Erythroblast (primary cell): Measurements from ENCODE around the gene BCAT1.
"Not testable (repeated sequence)": the region's sequence is repeated elsewhere in the genome, so short reads cannot be mapped to it uniquely, and the experiment has no call there.

Experiments used
- DNase-seq, 2 experiments: peaks; one replicate each; lab custom pipeline; 2025; lab: John Stamatoyannopoulos, UW
- GATA1 ChIP-seq: IDR thresholded peaks from 2 replicates; pipeline ENCODE4 v1.6.1; 2011; ENCODE audit warnings: low read depth, mild to moderate bottlenecking, control low read depth, low read length, moderate library complexity
- POLR2A ChIP-seq: IDR thresholded peaks from 2 replicates; pipeline ENCODE4 v1.6.1; 2011; ENCODE audit warnings: mild to moderate bottlenecking, low read length

BCAT1 gene

DNA sequence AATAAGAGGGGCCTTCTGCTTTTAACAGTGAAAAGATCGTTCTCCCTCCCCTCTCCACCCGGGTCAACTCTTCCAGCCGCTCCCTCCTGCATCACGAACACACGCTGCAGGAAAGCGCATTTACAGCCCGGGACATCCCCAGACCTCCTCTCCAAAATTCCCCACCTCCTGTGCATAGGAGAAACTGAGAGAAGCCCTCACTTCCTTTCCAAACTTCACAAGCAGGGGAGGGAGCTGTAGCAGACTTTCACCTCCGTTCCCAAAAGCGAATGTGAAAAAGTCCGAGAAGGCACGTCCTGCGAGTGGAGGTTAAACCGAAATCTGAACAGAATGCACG, 513 bp downstream of the BCAT1 start:
- TF ChIP-seq POLR2A (no peak), GATA1 (no peak)
- DNase-seq: peak; percentile 61 to 73

GRCh38 chr12:24947541-24948419, 1.1 kb downstream of the BCAT1 start:
- TF ChIP-seq POLR2A (no peak), GATA1 (no peak)

GRCh38 chr12:24945845-24946244, 3.1 kb downstream of the BCAT1 start:
- TF ChIP-seq GATA1 (no peak), POLR2A (no peak)
- DNase-seq: no peak

More at GRCh38 chr12:24947541-24948419, 1.1 kb downstream of the BCAT1 start:
- DNase-seq: peak; percentile 52 to 64

- TF ChIP-seq GATA1 (no peak), POLR2A (no peak)
- DNase-seq: peak in 1 of 2 experiments; percentile 21
Measured at GRCh38 chr12:24945039-24945438, 3.9 kb downstream of the BCAT1 start.

DNA sequence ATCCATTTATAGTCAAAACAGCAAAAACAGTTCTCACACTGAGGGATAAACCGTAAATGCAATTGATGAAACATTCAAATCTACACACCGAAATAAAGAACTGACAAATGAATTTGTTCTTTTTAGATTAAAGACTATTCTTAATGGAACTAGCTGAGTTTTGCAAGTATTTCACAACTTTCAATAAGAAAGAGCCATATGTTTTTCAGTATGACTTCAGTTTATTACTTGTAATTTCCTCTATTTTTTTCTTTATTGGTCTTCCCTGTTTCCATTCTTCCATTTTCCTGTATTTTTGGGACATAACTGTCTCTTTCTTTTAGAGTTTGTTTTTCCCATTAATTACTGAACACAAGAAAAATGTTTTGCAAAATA, 4.3 kb downstream of the BCAT1 start:
- no peak for TF ChIP-seq GATA1
- no peak for TF ChIP-seq POLR2A

DNA sequence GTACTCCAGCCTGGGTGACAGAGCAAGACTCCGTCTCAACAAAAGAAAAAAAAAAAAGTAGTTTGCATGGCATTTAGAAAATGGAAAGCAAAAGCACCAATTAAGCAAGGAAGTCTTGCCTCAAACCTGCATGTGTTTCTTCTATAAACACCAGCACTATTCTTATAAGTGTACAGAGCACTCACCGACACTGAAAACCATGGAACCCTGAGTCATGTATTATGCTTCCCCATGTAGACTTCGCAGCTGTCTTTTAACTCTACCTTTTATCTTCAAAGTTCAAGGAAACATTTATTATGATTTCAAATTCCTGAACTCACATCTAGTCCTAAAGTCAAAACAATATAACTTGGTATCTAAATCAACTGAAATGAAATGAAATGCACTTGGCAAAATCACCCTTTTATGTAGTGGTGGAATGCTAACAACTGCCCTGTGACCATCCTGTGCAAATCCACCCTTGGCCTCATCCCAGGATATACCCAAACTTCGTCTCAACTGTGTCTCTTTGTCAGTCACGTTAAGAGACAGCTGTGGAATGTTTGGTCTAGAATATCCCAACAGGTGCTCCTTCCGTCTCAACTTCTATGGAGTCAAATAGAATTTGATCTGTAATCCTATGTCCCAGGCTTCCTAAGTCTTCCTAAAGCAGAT, 4.8 kb downstream of the BCAT1 start:
- no peak for DNase-seq
- no peak for TF ChIP-seq GATA1
- TF ChIP-seq POLR2A: no peak

More for the DNA sequence above, 4.3 kb downstream of the BCAT1 start:
- DNase-seq: no peak

GRCh38 chr12:24940157-24940556, 8.7 kb downstream of the BCAT1 start:
- TF ChIP-seq POLR2A: no peak
- no peak for TF ChIP-seq GATA1
- DNase-seq: no peak

DNA sequence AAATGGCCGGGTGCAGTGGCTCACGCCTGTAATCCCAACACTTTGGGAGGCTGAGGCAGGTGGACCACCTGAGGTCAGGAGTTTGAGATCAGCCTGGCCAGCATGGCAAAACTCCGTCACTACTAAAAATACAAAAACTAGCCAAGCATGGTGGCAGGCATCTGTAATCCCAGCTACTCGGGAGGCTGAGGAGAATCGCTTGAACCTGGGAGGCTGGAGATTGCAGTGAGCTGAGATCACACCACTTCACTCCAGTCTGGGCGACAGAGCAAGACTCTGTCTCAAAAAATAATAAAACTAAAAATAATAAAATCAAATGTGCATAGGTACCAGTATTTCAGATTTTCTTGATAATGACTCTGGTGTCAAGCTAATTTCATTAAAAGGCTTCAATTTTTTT, 9.3 kb downstream of the BCAT1 start:
- not testable (repeated sequence) for DNase-seq

- no peak for TF ChIP-seq GATA1
- no peak for TF ChIP-seq POLR2A
- DNase-seq: no peak
Measured at GRCh38 chr12:24938341-24938740, 10.6 kb downstream of the BCAT1 start.

DNA sequence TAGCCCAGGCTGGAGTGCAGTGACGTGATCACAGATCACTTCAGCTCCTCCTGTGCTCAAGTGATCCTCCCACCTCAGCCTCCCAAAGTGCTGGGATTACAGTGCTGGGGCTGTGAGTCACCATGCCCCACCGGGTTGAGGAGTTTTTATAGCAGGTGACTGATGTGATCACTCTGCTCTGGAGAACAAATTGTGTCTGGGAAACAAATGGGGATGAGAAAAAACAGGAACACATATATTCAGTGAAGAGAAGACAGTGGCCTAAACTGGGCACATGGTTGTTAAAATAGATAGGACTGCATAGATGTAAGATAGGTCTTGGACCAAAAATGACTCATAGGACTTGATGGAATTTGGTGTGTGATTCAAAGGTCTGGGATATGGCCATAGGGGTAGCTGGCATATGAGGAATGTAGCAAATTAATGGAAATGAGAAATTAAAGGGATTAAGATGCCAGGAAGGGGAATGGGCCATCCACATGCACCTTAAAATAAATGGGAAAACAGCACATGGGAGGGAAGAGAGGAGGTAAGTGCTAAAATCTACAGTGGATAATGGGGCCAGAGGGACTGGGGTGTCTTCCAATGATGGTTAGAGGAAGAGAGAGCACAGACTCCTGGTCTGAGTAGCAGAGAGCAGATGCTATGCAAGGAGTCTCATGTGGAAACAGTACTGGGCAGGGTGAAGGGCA, 11.2 kb downstream of the BCAT1 start:
- DNase-seq: peak in 1 of 2 experiments; percentile 21
- TF ChIP-seq GATA1 (no peak), POLR2A (no peak)

DNA sequence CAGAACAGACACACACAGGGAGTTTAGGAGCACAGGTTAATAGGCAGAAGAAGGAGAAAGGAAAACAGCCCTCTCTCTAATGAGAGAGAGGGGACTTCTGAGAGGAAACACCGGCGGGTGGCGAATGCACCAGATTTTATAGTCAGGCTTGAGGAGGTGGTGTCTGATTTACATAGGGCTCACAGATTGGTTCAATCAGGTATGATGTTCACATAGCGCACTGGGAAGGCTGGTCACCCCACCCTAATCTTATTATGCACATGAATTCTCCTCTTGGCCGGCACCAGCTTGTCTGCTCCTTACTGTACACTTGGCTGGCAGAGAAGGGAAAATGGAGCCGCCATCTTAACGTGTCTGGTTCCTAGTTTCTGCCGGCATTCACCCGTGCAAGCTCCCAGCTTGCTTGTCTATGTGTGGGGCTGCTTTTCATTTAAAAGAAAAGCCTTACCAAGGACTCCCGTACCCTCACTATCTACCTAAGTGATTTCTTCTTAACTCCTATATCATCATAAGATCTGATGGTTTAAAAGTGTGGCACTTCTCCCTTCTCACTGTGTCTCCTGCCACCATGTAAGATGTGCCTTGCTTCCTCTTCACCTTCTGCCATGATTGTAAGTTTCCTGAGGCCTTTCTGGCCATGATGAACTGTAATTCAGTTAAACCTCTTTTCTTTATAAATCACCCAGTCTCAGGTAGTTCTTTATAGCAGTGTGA, 15.1 kb downstream of the BCAT1 start:
- DNase-seq: no peak
- TF ChIP-seq POLR2A (no peak), GATA1 (no peak)

DNA sequence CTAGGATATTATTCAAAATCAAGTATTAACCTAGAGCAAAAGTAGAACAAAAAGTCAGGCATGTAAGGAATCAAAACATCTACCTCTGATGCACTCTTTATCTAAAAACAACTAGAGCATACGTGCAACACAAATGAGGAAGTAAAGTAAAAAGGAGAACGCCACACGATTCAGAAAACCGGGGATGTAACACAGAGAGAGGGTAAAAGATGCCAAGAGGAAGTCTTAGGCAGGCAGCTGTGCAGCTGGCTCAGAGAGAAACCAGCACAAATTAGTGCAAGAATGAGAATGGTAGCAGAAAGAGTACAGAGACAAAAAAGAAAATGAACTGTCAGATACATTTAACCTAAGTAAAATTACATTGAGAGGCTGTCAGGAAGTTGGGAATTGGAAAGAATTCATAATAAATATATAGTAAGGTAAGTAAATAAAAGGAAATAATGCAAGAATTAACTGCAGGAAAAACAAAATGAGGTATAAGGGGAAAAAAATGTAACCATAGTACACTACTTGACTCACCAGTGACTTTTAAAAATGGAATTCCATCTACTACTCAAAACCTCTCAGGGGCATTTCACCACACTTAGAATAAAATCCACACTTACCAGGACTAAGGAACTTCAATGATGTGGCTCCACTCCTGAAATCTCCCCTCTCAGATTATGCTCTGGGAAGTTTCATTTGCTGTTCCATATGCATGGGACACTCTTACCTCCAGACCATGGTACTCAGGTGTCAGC, 17.1 kb downstream of the BCAT1 start:
- DNase-seq: no peak
- TF ChIP-seq GATA1 (no peak), POLR2A (no peak)

DNA sequence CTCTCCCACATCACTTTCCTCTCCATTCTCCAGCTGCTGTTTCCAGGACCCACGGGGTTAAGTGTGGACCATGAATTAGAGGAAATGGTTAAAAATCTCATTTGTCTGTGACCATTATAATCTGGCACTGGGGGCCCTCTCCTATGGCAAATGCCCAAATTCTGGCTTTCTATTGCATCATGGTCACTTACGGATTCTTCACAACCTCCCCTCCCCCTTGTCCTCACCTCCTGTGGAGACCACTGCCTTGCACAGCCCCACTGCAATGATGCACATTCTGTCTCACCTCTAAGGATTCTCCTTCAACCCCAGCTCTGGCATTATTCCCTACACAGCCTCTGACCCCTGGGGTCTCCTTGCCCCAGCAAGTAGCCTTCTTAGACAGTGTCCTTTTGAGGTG, 18.9 kb downstream of the BCAT1 start:
- TF ChIP-seq GATA1 (no peak), POLR2A (no peak)
- DNase-seq: no peak

DNA sequence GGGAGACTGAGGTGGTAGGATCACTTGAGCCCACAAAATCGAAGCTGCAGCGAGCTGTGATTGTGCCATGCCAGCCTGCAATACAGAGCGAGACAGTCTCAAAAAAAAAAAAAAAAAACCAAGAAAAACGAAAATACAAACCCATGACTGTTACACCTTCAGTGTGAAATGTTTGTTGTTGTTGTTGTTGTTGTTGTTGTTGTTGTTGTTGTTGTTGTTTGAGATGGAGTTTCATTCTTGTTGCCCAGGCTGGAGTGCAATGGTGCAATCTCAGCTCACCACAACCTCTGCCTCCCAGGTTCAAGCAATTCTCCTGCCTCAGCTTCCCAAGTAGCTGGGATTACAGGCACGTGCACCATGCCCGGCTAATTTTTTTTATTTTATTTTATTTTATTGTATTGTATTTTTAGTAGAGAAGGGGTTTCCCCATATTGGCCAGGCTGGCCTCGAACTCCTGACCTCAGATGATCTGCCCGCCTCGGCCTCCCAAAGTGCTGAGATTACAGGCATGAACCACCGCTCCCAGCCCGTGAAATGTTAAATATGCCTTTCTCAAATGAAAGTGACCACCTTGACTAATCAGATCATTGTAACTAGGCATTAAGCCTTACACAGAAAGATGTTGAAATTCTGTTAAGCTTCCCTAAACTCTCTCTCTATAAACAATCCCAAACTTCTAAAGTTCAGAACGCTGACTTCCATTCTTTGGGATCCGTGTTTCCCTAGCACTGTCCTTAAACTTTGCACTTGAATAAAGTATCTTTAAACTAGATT, 20.2 kb downstream of the BCAT1 start:
- DNase-seq: not testable (repeated sequence)
